ENCODE results near the gene HIPK4.
"Not testable (repeated sequence)": the region's sequence is repeated elsewhere in the genome, so short reads cannot be mapped to it uniquely, and the experiment has no call there.

The HIPK4 gene, protein sequence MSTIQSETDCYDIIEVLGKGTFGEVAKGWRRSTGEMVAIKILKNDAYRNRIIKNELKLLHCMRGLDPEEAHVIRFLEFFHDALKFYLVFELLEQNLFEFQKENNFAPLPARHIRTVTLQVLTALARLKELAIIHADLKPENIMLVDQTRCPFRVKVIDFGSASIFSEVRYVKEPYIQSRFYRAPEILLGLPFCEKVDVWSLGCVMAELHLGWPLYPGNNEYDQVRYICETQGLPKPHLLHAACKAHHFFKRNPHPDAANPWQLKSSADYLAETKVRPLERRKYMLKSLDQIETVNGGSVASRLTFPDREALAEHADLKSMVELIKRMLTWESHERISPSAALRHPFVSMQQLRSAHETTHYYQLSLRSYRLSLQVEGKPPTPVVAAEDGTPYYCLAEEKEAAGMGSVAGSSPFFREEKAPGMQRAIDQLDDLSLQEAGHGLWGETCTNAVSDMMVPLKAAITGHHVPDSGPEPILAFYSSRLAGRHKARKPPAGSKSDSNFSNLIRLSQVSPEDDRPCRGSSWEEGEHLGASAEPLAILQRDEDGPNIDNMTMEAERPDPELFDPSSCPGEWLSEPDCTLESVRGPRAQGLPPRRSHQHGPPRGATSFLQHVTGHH

DNA sequence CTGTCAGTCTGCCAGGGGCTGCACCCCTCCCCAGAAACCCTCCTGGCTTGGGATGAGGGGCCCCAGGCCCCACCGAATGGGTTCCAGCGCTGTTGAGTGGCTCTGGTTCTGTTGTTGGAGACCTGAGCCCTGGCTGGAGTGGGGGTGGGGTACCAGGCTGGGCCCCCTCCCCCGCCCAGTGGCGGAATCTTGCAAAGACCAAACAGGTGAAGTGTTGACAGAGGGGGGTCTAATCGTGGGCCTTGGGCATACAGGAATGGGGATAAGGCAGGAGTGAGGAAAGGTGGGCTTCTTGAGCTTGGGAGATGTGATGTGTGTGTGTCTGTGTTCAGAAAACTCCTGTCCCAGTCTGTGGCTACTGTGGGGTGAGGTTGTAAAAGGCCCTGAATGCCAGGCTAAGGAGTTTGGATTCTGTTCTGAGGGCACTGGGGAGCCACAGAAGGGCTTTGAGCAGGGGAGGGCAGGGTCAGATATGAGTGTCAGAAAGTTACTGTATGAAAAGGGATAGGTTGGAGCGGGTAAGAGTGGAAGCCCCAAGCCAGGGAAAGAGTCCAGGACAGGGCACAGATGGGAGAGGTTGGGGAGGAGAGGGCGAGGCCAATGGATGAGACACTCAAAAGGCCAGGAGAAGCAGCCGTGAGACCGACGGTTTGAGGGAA, at the start of gene HIPK4:
Gene HIPK4 (minus strand): TSS at position 98 of the 659 bp plus-strand sequence. CDS start 279 bp downstream, outside the sequence.
- no peak for DNase-seq

DNA sequence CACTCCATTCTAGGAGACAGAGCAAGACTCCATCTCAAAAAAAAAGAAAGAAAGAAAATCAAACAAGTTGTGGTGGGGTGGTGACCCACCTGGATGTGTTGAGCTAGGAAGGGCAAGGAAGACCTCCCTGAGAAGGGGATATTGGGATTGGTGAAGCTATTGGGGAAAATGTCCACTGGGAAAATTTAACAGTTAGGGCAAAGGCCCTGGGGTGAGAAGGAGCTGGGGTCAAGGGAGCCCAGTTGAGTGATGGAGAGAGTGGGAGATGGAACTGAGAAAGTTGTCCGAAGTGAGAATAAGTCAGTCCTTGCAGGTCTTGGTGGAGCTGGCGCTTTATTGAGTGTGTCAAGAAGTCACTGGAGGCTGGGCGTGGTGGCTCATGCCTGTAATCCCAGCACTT, 48.3 kb upstream of the HIPK4 start:
- DNase-seq: no peak

DNA sequence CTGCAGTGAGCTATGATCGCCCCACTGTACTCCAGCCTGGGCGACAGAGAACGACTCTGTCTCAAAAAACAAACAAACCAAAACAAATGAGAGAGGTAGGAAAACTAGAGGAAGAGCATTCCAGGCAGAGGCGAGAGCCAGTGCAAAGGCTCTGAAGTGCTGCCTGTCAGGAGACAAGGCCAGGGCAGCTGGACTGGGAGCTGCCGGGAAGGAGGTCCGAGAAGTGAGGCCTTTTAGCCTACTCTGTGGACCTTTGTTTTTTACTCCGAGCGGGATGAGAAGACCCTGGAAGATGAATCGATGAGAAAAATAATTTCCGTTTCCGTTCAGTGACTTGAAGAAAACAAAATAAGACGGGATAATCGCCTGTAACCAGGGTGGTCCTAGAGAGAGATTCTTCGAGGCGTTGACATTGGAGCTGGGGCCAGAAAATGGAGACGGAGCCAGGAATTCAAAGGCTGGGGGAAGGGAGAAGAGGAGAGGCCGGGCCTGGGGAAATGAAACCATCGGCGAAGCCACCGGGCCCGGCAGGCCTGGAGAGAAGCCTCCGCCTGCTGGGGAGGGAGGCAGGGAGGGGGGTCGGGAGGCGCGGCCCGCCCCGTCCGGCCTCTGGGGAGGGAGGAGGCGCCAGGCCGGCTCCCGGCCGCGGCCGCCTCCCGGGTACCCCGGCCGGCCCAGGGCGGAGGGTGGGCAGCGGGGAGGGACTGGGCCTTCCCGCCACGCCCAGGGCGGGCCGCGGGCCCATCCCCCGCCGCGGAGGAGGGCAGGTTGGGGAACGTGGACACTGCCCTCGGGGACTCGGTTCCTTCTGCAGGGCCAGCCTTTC, 43.6 kb upstream of the HIPK4 start:
- peak; percentile 39 for DNase-seq

DNA sequence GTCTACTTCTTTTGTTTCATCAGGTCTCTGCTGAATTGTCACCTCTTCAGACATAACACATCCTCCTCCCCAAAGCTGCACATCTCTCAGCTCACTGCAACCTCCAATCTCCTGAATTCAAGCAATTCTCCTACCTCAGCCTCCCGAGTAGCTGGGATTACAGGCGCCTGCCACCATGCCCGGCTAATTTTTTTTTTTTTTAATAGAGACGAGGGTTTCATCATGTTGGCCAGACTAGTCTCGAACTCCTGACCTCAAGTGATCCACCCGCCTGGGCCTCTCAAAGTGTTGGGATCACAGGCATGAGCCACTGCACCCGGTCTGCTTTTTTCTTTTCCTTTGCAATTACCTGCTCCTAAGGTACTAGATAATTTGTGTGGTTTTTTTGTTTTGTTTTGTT, 42.8 kb upstream of the HIPK4 start:
- DNase-seq: not testable (repeated sequence)

DNA sequence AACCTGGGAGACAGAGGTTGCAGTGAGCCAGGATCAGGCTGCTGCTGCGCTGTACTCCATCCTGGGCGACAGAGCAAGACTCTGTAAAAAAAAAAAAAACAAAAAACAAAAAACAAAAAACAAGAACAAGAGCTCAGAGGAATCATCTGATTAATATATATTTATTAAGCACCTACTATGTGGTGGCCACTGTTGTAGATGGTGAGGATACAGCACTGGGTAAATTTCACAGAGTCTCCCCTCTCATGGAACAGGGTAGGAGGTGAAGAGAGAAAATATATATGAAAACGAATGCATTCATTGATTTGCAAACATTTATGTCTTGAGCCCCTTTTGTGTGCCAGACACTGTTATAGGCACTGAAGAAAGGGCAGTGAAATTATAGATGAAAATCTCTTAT, 41.7 kb upstream of the HIPK4 start:
- no peak for DNase-seq

DNA sequence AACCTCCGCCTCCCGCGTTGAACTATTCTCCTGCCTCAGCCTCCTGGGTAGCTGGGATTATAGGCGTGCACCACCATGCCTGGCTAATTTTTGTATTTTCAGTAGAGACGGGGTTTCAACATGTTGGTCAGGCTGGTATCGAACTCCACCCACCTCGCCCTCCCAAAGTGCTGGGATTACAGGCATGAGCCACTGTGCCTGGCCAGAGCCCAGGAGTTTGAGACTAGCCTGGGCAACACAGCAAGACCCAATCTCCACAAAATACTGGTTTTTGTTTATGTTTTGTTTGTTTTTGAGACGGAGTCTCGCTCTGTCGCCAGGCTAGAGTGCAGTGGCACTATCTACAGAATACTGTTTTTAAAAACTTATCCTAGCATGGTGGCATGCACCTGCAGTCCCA, 40.3 kb upstream of the HIPK4 start:
- not testable (repeated sequence) for DNase-seq

DNA sequence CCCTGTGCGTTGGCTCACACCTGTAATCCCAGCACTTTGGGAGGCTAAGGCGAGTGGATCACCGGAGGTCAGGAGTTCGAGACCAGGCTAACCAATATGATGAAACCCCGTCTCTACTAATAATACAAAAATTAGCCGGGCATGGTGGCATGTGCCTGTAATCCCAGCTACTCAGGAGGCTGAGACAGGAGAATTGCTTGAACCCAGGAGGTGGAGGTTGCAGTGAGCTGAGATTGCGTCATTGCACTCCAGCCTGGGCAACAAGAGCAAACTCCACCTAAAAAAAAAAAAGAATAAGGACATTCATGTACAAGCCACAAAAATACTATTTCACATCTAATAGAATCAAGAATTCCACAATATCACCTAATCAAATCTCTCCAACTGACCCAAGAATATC, 38.2 kb upstream of the HIPK4 start:
- not testable (repeated sequence) for DNase-seq

DNA sequence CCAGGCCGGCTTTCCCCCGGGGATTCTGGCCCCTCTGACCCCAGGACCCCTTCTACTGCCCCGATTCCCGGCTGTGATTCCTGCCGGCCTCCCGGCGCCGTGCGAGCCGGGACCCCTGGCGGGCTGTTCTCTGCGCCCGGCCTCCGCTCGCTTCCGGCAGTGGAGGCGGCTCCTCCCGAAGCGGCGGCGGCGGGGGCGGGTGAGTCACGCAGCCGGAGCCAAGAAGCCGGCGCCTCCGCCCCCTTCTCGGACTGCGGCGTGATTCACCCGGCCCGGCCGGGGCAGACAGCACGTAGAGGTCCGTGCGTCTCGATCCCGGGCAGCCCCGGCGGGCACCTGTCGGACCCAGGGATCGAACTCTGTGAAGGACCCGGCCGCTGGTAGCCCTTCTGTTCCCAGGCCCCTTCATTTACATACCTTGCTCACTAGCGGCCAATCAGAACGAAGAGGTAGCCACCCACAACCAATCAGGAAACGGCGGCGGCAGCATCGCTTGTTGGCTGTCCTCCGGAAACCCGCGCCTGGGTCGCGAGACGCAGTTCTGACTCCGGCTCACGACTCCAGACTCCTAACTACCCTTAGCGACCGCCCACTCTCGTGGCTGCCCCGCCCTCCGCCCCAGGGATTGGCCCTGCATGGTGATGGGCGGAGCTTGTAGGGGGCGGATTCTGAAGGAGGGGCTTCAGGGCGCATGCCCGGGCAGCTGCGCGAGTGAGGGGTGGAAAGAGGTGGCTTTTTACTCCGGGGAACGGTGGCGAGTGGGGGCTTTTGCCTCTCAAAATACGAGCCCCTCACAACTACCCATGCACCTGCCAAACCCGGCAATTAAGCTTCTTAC, 35.7 kb upstream of the HIPK4 start, which contains the start of gene SERTAD1:
Gene SERTAD1 (minus strand): TSS at position 543 of the 838 bp plus-strand sequence. CDS start 2,446 bp downstream, outside the sequence.
- DNase-seq: peak; percentile 98

DNA sequence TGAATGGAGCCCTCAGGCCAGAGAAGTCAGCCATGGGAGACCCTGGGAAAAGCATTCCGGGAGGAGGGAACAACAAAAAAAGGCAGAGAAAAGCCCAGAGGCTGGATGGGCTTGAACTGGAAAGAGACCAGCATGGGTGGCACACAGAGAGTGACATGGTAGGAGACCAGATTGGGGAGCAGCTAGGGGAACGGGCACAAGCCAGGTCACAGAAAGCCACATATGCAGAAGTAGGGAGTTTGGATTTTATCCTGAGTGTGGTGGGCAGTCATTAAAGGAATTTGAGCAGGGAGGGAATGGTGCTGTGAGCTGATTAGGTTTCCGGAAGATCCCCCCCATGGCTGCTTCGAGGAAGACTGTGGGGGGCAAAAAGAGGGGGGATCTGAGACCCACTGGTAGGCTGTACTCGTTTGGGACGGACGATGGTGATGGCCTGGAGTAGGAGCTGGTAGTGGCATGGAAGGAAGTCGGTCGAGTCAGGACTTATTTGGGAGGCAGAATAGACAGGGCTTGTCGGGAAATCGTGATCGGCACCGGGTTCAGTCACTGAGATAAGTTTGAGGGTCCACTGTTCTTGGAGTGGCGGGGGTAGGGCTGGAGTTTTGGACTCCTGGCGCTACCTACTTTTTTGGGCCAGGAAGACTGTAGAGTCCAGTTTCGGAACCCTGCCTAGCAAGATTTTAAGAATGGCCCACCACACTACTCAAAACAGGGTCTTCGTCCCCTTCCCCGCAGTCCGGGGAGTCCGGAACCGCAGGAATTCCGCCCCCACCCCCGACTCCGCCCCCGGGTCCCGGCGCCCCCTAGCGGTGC, 34.9 kb upstream of the HIPK4 start:
- no peak for DNase-seq

DNA sequence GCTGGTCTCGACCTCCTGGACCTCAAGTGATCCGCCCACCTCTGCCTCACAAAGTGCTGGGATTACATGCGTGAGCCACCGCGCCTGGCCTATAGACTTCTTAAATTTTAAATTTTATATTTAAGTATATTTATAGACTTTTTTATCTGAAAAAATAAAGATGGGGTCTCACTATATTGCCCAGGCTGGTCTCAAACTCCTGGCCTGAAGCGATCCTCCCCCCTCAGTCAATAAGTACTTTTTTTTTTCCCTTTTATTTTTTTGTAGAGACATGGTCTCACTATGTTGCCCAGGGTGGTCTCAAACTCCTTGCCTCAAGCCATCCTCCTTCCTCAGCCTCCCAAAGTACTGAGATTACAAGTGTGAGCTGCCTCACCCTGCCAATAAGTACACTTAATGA, 34.0 kb upstream of the HIPK4 start:
- no peak for DNase-seq

DNA sequence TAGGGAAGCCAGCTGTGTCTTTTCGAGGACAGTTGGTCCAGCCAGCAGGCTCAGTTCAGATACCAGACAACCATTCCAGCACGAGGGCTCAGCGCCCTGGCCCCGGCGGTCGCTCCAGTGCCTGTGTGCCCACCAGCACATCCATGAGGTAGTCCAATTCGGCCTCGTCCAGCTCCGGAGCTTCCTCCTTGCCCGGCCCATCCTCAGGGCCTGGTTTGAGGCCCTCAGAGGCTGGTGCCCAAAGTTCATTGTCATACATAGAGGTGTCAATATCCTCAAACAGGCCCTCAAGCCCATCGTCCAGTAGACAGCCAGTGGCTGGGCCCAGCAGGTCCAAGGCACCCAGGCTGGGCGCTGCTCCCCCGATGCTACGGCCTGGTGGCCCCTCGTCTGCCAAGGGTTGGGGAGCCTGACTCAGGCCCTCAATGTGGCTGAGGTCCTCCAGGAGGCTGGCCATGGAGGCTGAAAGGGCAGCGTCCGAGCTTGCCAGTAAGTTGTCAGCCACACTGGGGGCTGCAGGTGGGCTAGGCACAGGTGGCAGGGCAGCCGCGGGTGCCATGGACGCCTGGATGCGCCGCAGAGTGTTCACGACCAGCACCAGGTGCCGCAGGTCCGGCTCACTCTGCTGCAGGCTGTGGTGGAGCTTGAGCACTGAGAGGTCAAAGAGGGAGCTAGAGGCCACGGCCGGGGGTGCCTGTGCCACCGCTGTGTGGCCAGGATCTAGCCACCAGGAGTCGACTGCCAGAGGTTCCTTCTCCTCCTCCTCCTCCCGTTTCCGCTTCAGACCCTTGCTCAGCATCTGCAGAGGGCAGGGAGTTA, 33.0 kb upstream of the HIPK4 start:
- DNase-seq: no peak

DNA sequence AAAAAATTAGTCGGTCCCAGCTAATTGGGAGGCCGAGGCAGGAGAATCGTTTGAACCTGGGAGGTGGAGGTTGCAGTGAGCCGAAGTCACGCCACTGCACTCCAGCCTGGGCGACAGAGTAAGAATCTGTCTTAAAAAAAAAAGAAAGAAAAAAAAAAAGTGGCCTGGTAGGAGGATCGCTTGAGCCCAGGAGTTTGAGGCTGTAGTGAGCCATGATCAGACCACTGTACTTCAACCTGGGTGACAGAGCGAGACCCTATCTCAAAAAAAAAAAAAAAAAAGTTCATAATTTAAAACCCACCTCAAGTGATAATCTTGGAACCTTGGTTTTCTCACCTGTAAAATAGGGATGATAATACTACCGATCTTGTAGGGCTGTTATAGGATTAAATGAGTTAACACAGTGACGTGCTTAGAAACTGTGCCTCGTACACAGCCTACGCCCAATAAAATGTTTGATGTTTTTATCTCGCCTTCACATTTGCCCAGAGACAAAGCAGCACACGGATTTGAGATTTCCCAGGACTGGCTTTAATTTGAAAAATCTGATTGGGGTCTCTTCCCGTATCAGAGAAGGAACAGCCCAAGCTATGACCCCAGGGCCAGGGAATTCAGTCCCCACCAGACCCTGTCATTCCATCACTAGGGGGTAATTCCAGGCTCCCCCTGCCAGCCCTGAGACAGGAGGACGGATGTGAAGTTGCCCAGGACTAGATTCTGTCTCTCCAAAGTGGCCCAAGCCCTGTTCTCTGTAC, 32.2 kb upstream of the HIPK4 start:
- DNase-seq: no peak

DNA sequence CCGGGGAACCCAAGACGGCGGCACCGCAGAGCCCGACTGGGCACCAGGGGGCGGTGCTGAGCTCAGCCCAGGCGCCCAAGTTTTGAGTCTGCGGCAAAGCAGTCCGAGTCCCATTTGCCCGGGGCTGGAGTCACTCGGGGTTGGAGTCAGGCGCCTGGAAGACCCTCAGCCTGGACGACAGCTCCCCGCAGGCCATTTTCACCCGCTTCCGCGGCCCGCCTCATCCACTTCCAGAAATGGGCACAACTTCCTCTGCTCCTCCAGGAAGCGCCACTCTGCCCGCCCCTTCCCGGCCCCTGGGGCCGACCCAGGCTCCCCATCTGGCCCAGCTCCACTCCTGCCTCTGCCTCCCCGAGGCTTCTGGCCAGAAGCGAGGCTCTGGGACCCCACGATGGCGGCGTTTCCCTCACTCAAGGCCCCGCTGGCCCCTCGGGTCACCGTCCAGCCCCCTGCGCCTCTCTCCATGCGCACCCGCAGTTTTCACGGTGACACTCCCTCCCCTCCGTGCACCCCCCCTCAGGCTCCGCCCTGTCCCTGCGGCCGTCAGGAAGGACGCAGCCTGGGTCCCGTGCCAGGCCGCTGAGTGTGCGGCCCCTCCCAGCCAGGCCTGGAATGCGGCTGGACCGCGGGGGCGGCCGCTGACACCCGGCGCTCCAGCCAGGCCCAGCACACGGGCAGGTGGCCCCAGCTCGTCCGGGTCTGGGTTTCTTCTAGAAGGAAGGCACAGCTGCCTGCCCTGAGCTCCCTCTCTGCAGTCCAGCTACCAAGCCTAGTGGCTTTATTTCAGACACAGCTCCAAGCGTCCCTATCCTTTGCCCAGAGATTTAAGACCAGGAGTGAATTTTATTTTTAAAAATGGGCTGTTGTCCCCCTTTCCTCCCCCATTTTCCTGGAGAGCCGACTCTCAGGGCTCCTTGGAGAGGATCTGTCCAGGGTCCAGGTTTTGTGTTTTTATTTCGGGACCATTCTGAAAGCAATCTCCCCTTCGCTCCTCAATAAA, 31.1 kb upstream of the HIPK4 start:
- DNase-seq: peak; percentile 64

DNA sequence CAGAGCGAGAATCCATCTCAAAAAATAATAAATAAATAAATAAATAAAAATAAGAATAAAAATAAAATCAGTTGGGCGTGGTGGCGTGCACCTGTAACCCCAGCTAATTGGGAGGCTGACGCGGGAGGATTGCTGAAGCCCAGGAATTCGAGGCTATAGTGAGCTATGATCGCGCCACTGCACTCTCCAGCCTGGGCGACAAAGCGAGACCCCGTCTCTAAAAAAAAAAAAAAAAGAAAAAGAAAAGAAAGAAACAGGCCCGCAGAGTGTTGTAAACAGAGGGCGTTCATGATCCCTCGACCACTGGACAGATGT, 30.4 kb upstream of the HIPK4 start:
- DNase-seq: no peak

DNA sequence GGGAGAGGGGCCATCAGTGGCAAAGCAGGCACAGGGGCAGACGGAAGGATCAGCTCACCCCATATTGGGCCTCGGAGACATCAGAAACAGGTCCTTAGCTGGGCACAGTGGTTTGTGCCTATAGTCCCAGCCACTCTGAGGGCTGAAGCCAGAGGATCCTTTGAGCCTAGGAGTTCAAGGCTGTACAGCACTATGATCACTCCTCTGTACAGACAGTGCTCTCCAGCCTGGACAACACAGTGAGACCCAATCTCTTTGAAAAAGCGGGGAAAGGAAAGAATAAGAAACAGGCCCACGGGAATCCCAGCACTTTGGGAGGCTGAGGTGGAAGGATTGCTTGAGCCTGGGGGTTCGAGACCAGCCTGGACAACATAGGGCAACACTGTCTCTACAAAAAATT, 29.8 kb upstream of the HIPK4 start:
- DNase-seq: no peak

DNA sequence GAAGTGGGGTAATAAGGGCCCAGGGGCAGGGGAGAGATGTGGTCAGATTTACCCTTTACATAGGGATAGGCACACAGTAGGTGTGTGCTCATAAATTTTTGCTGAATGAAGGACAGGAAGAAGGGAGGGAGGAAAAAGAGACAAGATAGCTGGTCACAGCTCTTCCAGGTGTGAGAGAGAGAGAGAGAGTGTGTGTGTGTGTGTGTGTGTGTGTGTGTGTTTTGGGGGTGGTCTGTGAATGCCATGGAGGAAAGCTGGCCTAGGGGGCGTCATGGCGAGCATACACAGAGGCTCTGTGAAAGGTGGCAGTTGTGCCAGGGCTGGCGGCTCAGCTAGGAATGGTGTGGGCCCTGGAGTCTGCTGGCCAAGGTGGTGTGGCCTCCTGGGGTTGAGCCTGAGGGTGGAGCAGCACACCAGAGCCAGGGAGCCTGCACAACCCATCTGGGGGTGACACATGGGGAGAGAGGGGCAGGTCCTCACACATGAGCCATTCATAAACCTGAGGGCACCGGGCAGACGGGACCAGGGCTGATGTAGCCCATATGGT, 29.2 kb upstream of the HIPK4 start:
- no peak for DNase-seq

DNA sequence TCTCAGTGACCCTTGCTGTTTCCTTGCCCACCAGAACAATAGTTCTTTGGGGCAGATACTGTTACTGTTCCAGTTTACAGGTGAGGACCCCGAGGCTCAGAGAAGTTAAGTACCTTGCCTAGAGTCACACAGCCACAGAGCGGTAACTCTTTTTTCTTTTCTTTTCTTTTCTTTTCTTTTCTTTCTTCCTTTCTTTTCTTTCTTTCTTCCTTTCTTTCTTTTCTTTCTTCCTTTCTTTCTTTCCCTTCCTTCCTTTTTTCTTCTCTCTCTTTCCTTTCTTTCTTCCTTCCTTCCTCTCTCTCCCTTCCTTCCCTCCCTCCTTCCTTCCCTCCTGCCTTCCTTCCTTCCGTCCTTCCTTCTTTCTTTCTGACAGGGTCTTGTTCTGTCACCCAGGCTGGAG, 28.1 kb upstream of the HIPK4 start:
- no peak for DNase-seq

DNA sequence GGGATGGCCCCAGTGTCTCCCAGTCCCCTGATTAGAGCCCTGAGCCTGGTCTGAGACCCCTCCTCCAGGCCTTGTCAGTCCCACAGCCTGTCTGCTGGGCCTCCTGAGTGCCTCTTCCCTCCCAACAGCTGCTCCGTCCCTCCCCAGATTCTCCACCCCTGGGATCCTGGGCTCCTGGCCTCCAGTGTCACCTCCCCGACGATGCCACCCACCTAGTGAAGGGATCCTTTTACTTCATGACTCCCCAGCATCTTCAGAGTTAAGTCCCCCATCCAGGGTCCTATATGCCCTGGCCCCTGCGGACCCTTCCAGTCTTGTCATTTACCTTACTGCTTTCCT, 27.6 kb upstream of the HIPK4 start:
- no peak for DNase-seq
